NOMO-1 (cell line): Measurements from ENCODE around the gene RNPS1.

Source experiments
- DNase-seq, 2 experiments: peaks; one replicate each; lab custom pipeline; 2025; ENCODE audit not compliant: unreplicated experiment in 2 of 2; lab: John Stamatoyannopoulos, UW

The RNPS1 gene

GRCh38 chr16:2236337-2237101 lies 31.4 kb downstream of the RNPS1 start, which contains the start of gene DNASE1L2:
TSS of gene DNASE1L2 (plus strand) at chr16:2236444. CDS start at chr16:2236817, 373 bp downstream.
- DNase-seq, result no peak

GRCh38 chr16:2235695-2236336 lies 32.1 kb downstream of the RNPS1 start:
- no peak for DNase-seq

- no peak for DNase-seq
Measured at GRCh38 chr16:2235234-2235651, 32.7 kb downstream of the RNPS1 start.

- DNase-seq, result no peak
Measured at GRCh38 chr16:2234813-2235170, 33.1 kb downstream of the RNPS1 start.

- DNase-seq, result no peak
Measured at GRCh38 chr16:2233872-2234812, 33.8 kb downstream of the RNPS1 start.

- DNase-seq, result no peak
Measured at GRCh38 chr16:2233046-2233775, 34.7 kb downstream of the RNPS1 start.

GRCh38 chr16:2232094-2232990 lies 35.6 kb downstream of the RNPS1 start:
- no peak for DNase-seq

- DNase-seq, result no peak
Measured at GRCh38 chr16:2231016-2231931, 36.7 kb downstream of the RNPS1 start.

GRCh38 chr16:2230376-2230775 lies 37.5 kb downstream of the RNPS1 start:
- DNase-seq, result no peak

GRCh38 chr16:2229632-2230250 lies 38.2 kb downstream of the RNPS1 start:
- DNase-seq, result no peak

- DNase-seq, result no peak
Measured at GRCh38 chr16:2229091-2229490, 38.8 kb downstream of the RNPS1 start.

- DNase-seq, result no peak
Measured at GRCh38 chr16:2228161-2228824, 39.6 kb downstream of the RNPS1 start.

GRCh38 chr16:2226918-2227317 lies 41.0 kb downstream of the RNPS1 start:
- DNase-seq, result no peak

GRCh38 chr16:2226245-2226793 lies 41.6 kb downstream of the RNPS1 start:
- no peak for DNase-seq

GRCh38 chr16:2223942-2224486 lies 43.9 kb downstream of the RNPS1 start:
- DNase-seq, result peak; percentile 27 to 64

- peak; percentile 99 to 100 for DNase-seq
Measured at GRCh38 chr16:2223221-2223941, 44.5 kb downstream of the RNPS1 start, which contains the start of gene E4F1. TSS of gene E4F1 (plus strand) at chr16:2223591. CDS start at chr16:2223614, 23 bp downstream.
